ENCODE data around the gene IVNS1ABP. TPM values are rescaled to one million over a fixed set of nuclear protein-coding genes. Genes with fewer than 3 reads are reported as not detected.

Gene IVNS1ABP
- total RNA-seq, 1 experiment from 2014 or later: 72.4 TPM

- POLR2A ChIA-PET: no interaction called here
- H3K4me3 ChIP-seq (ENCODE audit: low read depth, low read length): no peak overlapping the region
- no peaks in the 10 kb centered on the region for H3K36me3 ChIP-seq (ENCODE audit: control insufficient read depth, insufficient read depth, low read length)
- CTCF ChIA-PET: no interaction called here
- Mint-ChIP-seq H3K27me3 (ENCODE audit: insufficient read depth, unreplicated experiment) (no peaks in the 10 kb centered on the region), H3K27ac (ENCODE audit: unreplicated experiment) (no peak overlapping the region), H3K36me3 (ENCODE audit: insufficient read depth, unreplicated experiment) (peaks cover 12% of the 10 kb centered on the region), H3K4me1 (ENCODE audit: low read depth, unreplicated experiment) (peaks cover 5% of the 10 kb centered on the region), H3K4me3 (ENCODE audit: unreplicated experiment) (no peak overlapping the region), H3K9me3 (ENCODE audit: unreplicated experiment) (no peaks in the 10 kb centered on the region)
- BruUV-seq (replicated peaks): no TSS peak
- no peak for DNase-seq
- no peaks in the 10 kb centered on the region for H3K27me3 ChIP-seq (replicated peaks; ENCODE audit: control insufficient read depth, insufficient read depth, low read length)
- no peaks in the 10 kb centered on the region for H3K9me3 ChIP-seq
- no peak for TF ChIP-seq CTCF (IDR thresholded peaks at IDR 0.05; ENCODE audit: insufficient read depth in 1 of 2, low read depth in 1 of 2, low read length in 1 of 2, severe bottlenecking in 1 of 2, unreplicated experiment in 1 of 2)
- H3K4me1 ChIP-seq: peaks cover 10% of the 10 kb centered on the region
- intact Hi-C loops (cut with micrococcal nuclease; ENCODE audit: unreplicated experiment): no loop called here
Observed at GRCh38 chr1:185289880-185290279, 27.2 kb downstream of the IVNS1ABP start.

- Histone ChIP-seq H3K27me3 (replicated peaks; ENCODE audit: control insufficient read depth, insufficient read depth, low read length) (no peaks in the 10 kb centered on the region), H3K4me3 (ENCODE audit: low read depth, low read length) (no peak overlapping the region), H3K4me1 (peaks cover 20% of the 10 kb centered on the region), H3K36me3 (ENCODE audit: control insufficient read depth, insufficient read depth, low read length) (no peaks in the 10 kb centered on the region), H3K9me3 (no peaks in the 10 kb centered on the region)
- no peaks in the 10 kb centered on the region for H3K9me3 Mint-ChIP-seq (ENCODE audit: unreplicated experiment)
- H3K27ac Mint-ChIP-seq (ENCODE audit: unreplicated experiment): no peak overlapping the region
- intact Hi-C loops (cut with micrococcal nuclease; ENCODE audit: unreplicated experiment): no loop called here
- H3K27me3 Mint-ChIP-seq (ENCODE audit: insufficient read depth, unreplicated experiment): no peaks in the 10 kb centered on the region
- TF ChIP-seq CTCF (IDR thresholded peaks at IDR 0.05; ENCODE audit: insufficient read depth in 1 of 2, low read depth in 1 of 2, low read length in 1 of 2, severe bottlenecking in 1 of 2, unreplicated experiment in 1 of 2): no peak
- H3K4me1 Mint-ChIP-seq (ENCODE audit: low read depth, unreplicated experiment): peaks cover 13% of the 10 kb centered on the region
- BruUV-seq (replicated peaks): no TSS peak
- ChIA-PET POLR2A (no interaction called here), CTCF (no interaction called here)
- peaks cover 20% of the 10 kb centered on the region for H3K36me3 Mint-ChIP-seq (ENCODE audit: insufficient read depth, unreplicated experiment)
- DNase-seq: no peak
- no peak overlapping the region for H3K4me3 Mint-ChIP-seq (ENCODE audit: unreplicated experiment)
Observed at GRCh38 chr1:185288435-185288834, 28.6 kb downstream of the IVNS1ABP start.

GRCh38 chr1:185287451-185287850, 29.6 kb downstream of the IVNS1ABP start:
- Mint-ChIP-seq H3K27ac (ENCODE audit: unreplicated experiment) (no peak overlapping the region), H3K4me1 (ENCODE audit: low read depth, unreplicated experiment) (peaks cover 13% of the 10 kb centered on the region), H3K27me3 (ENCODE audit: insufficient read depth, unreplicated experiment) (no peaks in the 10 kb centered on the region), H3K4me3 (ENCODE audit: unreplicated experiment) (no peak overlapping the region), H3K36me3 (ENCODE audit: insufficient read depth, unreplicated experiment) (peaks cover 14% of the 10 kb centered on the region), H3K9me3 (ENCODE audit: unreplicated experiment) (no peaks in the 10 kb centered on the region)
- H3K36me3 ChIP-seq (ENCODE audit: control insufficient read depth, insufficient read depth, low read length): no peaks in the 10 kb centered on the region
- BruUV-seq (replicated peaks): no TSS peak
- no peaks in the 10 kb centered on the region for H3K9me3 ChIP-seq
- H3K4me3 ChIP-seq (ENCODE audit: low read depth, low read length): no peak overlapping the region
- CTCF ChIA-PET: interaction anchor here (0.5 kb wide), 1 partner anchor 177 kb away, joined by 3 read pairs; no protein-coding TSS in a partner anchor
- no peak for DNase-seq
- H3K27me3 ChIP-seq (replicated peaks; ENCODE audit: control insufficient read depth, insufficient read depth, low read length): no peaks in the 10 kb centered on the region
- peaks cover 20% of the 10 kb centered on the region for H3K4me1 ChIP-seq
- intact Hi-C loops (cut with micrococcal nuclease; ENCODE audit: unreplicated experiment): no loop called here
- TF ChIP-seq CTCF (IDR thresholded peaks at IDR 0.05; ENCODE audit: insufficient read depth in 1 of 2, low read depth in 1 of 2, low read length in 1 of 2, severe bottlenecking in 1 of 2, unreplicated experiment in 1 of 2): no peak
- POLR2A ChIA-PET: no interaction called here

All from Caco-2 (cell line).